Stimulated activated CD8-positive, alpha-beta memory T cell treated with anti-CD3 and anti-CD28 coated beads, Interleukin-12 subunit alpha, Interleukin-12 subunit beta, amount 100 ng/mL, for 1 hour (primary cell): ENCODE results near the gene CNBD2.
"Not testable (repeated sequence)": the region's sequence is repeated elsewhere in the genome, so short reads cannot be mapped to it uniquely, and the experiment has no call there.

ENCODE experiments used
- DNase-seq: peaks from one replicate; pipeline ENCODE4 v3.0.0-alpha.2; 2020; ENCODE audit warnings: low read depth

CNBD2 gene

GRCh38 chr20:35975576-35976373 lies 7.4 kb downstream of the CNBD2 start:
- no peak for DNase-seq

GRCh38 chr20:35978041-35978513 lies 9.7 kb downstream of the CNBD2 start:
- no peak for DNase-seq

- DNase-seq: no peak
Measured at GRCh38 chr20:35979544-35979943, 11.2 kb downstream of the CNBD2 start.

GRCh38 chr20:35981969-35982368 lies 13.6 kb downstream of the CNBD2 start:
- no peak for DNase-seq

GRCh38 chr20:35984382-35984781 lies 16.0 kb downstream of the CNBD2 start:
- DNase-seq: no peak

- DNase-seq: no peak
Measured at GRCh38 chr20:35985806-35986205, 17.4 kb downstream of the CNBD2 start.

- DNase-seq: no peak
Measured at GRCh38 chr20:35988910-35989463, 20.6 kb downstream of the CNBD2 start.

GRCh38 chr20:35991142-35991771 lies 22.9 kb downstream of the CNBD2 start:
- DNase-seq: no peak

GRCh38 chr20:35992713-35993335 lies 24.4 kb downstream of the CNBD2 start:
- DNase-seq: peak; percentile 34

- peak; percentile 74 for DNase-seq
Measured at GRCh38 chr20:35994994-35995453, 26.6 kb downstream of the CNBD2 start.

- not testable (repeated sequence) for DNase-seq
Measured at GRCh38 chr20:35996492-35996891, 28.1 kb downstream of the CNBD2 start.

- not testable (repeated sequence) for DNase-seq
Measured at GRCh38 chr20:36001331-36001730, 32.9 kb downstream of the CNBD2 start.

- DNase-seq: no peak
Measured at GRCh38 chr20:36002855-36003254, 34.5 kb downstream of the CNBD2 start.

- no peak for DNase-seq
Measured at GRCh38 chr20:36004045-36004444, 35.7 kb downstream of the CNBD2 start.

GRCh38 chr20:36008461-36009035 lies 40.2 kb downstream of the CNBD2 start:
- DNase-seq: no peak

- DNase-seq: no peak
Measured at GRCh38 chr20:36010076-36010475, 41.7 kb downstream of the CNBD2 start.

- no peak for DNase-seq
Measured at GRCh38 chr20:36010825-36011224, 42.4 kb downstream of the CNBD2 start.

GRCh38 chr20:36015806-36016403 lies 47.5 kb downstream of the CNBD2 start:
- no peak for DNase-seq

- no peak for DNase-seq
Measured at GRCh38 chr20:36017048-36017951, 48.9 kb downstream of the CNBD2 start.

- no peak for DNase-seq
Measured at GRCh38 chr20:36018208-36018988, 50.0 kb downstream of the CNBD2 start.
